DMS114 treated with DMSO at 0.1 percent for 48 hours (cell line): ENCODE data around the gene PCBP3.
"Not testable (repeated sequence)": the region's sequence is repeated elsewhere in the genome, so short reads cannot be mapped to it uniquely, and the experiment has no call there.

Source experiments
- DNase-seq: peaks from one replicate; lab custom pipeline; 2025; ENCODE audit not compliant: unreplicated experiment; lab: John Stamatoyannopoulos, UW

PCBP3 gene

GRCh38 chr21:45952527-45952926 lies 309.0 kb downstream of the PCBP3 start:
- not testable (repeated sequence) for DNase-seq

DNA sequence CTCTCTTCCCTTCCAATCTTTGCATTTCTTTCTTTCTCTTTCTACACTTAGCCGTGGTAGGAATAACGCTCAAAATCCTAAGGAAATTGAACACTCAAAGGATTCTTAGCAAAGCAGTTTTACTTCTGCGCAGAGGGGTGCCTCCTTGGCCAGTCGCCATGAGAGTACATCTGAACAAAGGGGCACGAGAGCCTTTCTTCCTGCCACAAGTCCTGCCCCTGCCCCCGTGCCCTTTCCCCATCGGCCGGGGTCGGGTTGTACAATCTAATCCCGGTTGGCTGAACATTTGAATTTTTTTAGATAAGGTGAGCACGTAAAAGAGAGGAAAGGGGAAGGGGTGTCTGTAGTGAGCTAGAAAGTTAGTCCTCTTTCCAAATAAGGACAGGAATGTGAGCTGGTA lies 309.4 kb downstream of the PCBP3 start:
- no peak for DNase-seq

GRCh38 chr21:45954261-45954660 lies 310.7 kb downstream of the PCBP3 start:
- no peak for DNase-seq

GRCh38 chr21:45954921-45955320 lies 311.4 kb downstream of the PCBP3 start:
- DNase-seq = no peak

DNA sequence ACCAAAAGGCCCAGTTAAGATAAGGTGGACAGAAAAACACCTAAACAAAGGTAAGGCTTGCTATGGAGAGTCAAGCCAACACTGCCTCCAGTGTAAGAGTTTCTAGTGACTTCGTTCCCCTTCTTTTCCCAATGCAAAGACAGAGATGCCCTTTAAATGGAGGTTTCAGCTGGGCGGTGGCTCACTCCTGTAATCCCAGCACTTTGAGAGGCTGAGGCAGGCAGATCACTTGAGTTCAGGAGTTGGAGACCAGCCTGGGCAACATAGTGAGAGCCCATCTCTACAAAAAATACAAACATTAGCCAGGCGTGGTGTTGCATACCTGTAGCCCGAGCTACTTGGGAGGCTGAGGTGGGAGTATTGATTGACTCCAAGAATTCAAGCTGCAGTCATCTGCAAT lies 314.0 kb downstream of the PCBP3 start:
- DNase-seq = no peak

DNA sequence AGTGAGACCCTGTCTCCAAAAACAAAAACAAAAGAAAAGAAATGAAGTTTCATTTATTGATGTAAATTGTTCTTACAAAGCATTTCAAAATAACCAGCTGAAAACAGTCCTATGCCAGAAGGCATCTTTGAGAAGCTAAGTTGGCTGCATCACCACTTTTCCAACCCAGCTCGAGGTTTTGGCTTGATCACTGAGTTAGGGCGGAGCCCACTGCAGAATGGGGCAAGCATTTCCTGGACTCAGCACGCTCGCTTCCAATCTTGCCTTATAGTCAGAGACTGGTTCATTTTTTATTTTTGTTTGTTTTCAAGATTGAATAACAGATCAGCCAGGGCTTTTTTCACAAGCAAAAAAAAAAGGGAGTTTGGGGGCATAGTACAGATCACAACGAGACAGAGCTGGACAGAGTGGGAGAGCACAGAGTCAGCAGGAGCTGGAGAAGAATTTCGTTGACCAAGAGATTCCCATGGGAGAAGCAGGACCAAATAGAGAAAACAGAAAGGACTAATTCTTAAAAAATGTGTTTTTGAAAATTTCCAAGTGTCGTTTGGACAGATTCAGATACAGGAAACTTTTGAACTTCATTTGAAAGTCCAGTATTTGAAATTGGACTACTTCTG lies 314.6 kb downstream of the PCBP3 start:
- no peak for DNase-seq

DNA sequence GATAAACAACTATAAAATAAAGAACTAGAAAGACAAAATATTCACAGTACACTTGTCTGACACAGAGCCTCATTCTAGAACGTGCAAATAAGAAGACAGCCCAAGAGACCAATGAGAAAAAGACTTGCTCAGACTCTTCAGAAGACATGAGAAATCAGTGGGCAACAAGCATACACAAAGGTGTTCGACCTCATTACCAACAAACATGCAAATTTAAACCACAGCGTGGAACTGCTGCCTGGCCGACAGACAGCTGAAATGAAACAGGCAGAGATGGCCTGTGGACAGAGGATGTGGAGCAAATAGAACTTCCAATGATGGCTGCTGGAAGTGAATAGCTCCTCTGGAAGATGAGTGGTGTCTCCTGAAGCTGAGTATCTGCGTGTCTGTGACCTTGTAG lies 315.7 kb downstream of the PCBP3 start:
- no peak for DNase-seq

DNA sequence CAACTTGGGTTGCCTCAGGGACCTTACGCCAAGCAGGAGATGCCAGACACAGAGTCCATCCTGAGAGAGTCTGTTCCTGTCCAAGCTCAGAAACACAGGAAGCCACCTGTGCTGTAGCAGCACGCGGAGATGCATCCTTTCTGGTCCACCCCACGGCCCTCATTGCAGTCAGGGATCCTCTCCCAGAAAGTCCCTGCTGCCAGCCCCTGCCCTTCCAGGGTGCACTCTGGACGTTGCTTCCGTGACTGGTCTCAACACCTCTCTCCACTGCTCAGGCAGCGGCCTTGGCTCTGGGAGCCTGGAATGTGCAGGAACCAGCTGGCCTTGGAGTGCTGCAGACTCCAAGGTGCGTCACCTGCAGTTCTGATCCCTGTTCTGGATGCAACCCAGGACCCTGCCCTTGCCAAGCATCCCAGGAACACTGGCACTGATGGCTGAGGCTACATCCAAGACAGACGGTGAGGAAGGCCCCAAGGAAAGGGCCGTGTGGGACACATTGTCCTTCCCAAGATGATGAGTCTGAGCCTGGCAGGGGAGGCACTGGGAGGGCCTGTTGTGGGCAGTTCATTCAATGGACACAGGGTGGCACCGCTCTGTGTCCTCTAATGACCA lies 316.4 kb downstream of the PCBP3 start:
- no peak for DNase-seq

DNA sequence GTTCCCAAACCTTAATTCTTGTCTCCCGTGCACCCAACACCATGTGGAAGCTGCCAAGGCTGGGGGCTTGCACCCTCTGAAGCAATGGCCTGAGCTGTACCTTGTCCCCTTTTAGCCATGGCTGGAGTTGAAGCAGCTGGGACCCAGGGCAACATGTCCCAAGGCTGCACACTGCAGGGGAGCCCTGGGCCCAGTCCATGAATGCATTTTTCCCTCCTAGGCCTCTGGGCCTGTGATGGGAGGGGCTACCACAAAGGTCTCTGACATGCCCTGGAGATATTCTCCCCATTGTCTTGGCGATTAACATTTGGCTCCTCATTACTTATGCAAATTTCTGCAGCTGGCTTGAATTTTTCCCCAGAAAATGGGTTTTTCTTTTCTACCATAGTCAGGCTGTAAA lies 317.9 kb downstream of the PCBP3 start:
- DNase-seq = not testable (repeated sequence)

DNA sequence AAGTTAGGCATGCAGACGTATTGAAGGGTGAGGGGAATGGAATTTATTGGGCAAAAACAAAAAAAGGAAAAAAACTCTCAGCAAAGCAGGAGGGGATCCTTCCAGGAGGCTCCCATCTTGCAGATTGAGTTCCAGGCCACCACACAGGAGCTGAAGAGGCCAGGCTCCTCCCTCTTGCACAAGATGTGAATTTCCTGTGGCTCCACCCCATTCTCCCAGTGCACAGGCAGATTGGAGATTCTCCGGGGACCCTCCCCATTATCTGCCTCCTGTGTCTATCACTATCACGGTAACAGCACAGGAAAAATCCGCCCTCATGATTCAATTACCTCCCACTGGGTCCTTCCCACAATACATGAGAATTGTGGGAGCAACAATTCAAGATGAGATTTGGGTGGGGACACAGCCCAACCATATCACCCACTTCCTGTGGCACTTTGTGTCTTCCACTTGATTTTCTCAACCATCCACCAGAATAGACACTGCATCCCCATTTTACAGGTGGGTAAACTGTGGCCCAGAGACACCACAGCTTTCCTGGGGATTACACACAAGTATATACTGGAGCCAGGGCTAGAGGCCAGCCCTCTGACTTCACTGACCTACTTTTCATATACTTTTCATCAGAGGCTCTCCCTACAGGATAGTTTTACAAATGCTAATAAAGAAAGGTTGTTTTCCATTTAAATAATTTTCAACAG lies 319.2 kb downstream of the PCBP3 start:
- no peak for DNase-seq

DNA sequence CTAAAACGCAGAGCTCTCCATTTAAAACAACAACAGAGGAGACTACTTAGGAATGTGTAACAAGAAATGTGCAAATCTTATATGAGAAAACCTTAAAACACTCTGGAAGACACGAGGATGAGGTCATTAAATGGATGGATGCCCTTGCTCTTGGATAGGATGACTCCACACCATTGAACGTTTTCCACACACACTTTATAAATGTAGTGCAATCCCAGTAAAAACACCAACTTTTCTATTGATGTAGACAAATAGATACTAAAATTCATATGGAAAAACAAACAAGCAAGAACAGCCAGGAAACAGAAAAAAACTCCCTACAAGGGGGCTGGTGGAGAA lies 319.7 kb downstream of the PCBP3 start:
- DNase-seq = no peak

- DNase-seq = no peak
Measured at GRCh38 chr21:45964649-45965048, 321.1 kb downstream of the PCBP3 start.

DNA sequence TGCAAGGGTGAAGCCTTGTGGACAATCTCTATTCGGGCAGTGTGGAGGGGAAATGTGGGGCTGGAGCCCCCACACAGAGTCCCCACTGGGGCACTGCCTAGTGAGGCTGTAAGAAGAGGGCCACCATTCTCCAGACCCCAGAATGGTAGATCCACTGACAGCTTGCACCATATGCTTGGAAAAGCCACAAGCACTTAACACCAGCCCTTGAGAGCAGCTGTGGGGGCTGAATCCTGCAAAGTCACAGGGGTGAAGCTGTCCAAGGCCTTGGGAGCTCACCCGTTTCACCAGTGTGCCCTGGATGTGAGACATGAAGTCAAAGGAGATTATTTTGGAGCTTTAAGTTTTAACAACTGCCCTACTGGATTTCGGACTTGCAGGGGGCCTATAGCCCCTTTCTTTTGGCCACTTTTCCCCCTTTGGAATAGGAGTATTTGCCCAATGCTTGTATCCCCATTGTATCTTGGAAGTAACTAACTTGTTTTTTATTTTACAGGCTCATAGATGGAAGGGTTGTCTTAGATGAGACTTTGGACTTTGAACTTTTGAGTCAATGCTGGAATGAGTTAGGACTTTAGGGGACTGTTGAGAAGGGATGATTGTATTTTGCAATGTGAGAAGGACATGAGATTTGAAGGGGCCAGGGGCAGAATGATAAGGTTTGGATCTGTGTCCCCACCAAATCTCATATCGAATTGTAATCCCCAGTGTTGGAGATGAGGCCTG lies 321.7 kb downstream of the PCBP3 start:
- no peak for DNase-seq

DNA sequence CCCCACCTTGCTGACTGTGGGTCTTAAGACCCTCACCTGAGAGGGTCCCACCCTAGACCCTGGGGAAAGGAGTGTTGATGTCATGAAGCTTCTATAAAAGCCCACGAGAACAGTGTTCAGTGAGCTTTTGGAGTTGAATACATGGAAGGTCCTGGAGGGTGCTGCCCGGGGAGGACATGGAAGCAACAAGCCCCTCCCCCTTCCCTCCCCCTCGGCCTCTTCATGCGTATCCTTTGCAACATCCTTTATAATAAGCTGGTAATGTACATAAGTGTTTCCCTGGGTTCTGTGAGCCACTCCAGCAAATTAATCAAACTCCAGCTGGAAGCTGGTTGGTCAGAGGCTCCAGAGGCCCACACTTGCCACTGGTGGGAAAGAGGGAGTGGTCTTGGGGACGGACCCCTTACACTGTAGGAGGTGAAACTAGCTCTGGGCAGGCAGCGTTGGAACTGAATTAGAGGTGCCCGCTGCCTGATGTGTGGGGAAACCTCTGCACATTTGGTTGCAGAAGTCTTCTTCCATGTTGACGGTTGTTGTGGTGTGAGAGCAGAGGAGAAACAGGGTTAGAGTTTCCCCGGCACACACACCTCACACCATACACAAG lies 323.4 kb downstream of the PCBP3 start:
- no peak for DNase-seq

DNA sequence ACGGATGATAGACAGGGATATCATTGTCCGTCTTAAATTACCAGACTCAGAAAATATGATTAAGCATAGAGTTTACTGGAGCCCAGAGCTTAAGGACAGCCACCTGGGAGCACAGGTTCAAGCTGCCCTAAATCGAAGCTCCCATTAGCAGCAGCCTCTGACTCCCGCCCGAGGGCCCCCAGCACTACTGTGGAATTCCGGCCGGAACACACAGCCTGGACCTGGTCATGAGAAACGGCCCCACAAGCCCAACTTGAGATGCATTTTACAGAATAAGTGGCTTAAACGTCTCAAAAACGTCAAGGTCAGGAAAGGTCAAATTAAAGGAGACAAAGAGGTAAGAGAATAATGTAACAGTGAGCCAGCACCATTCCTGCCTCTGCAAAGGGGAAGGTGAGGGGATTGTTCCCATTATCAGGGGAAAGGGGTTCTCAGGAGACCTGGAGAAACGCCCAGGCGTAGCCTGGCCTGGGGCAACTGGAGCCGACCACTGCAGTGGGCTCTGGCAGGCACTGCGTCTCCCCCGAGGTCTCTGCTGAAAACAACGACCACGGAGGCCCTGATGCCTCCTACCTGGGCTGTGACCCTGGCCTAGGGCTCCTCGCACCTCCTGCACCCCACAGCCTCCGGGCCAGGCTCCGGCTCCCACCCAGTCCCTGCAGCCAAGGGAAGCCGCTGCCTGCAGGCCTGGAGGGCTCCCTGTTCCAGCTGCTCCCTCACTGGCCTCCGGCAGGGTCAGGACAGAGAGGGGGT lies 326.6 kb downstream of the PCBP3 start:
- DNase-seq = no peak

DNA sequence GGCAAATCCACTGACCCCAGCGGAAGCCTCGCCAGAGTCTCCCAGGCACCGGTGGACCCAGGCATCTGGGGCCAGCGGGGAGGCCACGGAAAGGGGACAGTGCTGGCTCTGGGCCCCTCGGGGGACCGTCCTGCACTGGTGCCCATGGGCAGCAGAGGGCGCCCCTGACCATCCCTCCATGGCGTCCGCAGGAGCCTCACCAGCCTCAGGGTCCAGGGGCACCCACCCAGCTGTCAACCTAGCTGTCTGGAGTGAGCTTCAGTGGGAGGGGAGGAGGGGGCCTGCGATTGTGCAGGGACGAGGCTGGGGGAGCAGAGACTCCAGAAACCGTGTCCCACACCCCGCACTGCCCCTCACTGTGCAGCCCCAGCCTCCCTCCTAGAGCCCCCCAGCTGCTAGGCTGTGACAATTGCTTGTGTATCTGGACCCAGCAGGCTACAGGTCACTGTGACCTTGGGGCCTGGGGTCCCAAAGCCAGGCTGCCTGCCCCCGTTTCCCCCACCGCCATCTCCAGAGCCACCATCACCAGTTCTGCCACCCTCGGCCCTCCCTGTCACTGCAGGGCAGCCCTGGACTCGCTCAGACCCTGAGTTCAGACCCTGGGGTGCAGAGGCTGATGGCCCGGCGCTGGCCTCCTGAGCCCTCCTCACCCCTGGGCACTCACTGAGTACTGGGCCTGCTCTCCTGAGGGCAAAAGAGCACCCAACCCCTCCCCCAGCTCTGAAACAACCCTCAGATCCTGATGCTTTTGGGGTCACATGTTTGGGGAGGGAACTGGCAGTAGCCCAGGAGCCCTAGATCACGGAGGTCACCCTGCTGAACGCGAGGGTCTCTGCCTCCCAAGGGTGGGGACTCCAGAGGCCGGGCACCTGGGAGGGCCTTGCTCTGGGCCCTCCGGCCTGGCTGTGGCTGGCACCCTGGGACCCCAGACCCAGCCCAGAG lies 327.4 kb downstream of the PCBP3 start:
- no peak for DNase-seq

GRCh38 chr21:45971616-45972352 lies 328.3 kb downstream of the PCBP3 start:
- DNase-seq = no peak

GRCh38 chr21:45972353-45972715 lies 328.8 kb downstream of the PCBP3 start:
- DNase-seq = no peak
